AG04449 (cell line): ENCODE data around the gene GRID1.

Experiments
- CTCF ChIA-PET: fragments of 350-600 bp; formaldehyde crosslinking; extraction: SDS; loops from one replicate; lab custom pipeline; 2021; ENCODE audit warnings: antibody characterized with exemption; lab: Yijun Ruan, JAX
- POLR2A ChIA-PET: fragments of 400-600, 350-600 bp; formaldehyde crosslinking; extraction: SDS; loops from one replicate; lab custom pipeline; 2020; ENCODE audit warnings: antibody characterized with exemption, inconsistent platforms; lab: Yijun Ruan, JAX
- DNase-seq: peaks from one replicate; pipeline ENCODE4 v3.0.0-alpha.2; 2010; ENCODE audit warnings: low read depth, low spot score
- H3K4me3 ChIP-seq: 2 replicates; pipeline ENCODE4 v1.5.1; 2011; ENCODE audit warnings: low read depth, mild to moderate bottlenecking, control low read depth, low read length
- TF ChIP-seq, protein P1 (sequence below): IDR thresholded peaks from one replicate; pipeline ENCODE4 v1.5.1; 2011; ENCODE audit warnings: mild to moderate bottlenecking, moderate library complexity, low read length, control low read depth, inconsistent platforms; ENCODE audit not compliant: insufficient read depth; ENCODE audit errors: missing control alignments

GRID1 gene

DNA sequence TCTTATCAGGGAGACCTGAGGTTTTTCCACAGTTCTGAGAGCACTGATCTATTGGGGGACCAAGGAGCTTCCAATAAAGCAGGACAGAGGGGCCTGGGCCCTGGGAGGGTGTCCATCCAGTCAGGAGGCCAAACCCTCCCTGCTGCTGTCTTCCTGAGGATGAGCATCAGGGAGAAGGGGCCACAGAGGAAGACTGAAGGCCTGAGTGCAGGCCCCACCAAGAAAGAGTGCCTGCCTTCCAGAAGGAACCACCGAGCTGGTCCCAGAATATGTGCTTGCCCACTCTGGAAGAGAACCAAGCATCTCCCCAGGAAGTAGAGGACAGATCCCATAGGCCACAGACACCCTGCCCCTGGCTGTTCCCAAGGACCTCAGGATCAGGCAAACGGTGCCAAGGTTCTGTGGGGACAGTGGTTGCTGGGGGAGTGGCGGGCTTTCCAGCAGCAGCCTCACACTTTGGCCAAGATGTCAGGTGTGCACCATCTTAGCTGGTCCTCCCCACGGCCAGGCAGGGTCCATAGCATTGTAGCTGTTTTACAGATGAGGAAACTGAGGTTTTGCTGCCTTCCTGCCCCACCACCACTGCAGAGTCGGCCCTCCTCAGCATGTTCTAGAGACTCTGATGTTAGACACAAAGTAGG is 199.4 kb downstream of the GRID1 start:
- DNase-seq = no peak
- CTCF ChIA-PET = no interaction called here
- POLR2A ChIA-PET = no interaction called here

DNA sequence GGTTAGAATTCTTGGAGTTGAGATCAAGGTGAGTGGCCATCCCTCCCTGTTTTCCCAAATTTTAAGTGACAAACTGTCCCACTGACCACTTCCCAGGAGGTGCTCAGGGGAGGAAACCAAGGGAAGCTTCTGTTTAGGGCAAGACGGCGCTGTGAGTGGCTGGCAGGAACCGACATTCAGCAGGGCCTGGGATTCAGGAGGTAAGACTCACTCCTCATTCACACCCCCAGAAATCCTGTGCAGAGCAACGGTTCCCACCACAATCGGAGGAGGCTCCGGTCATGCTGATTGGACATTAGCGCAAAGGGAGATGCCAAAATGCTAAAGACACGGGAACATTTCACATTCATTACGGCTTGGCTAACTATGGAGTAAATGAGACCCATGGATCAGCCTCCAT is 200.9 kb downstream of the GRID1 start:
- CTCF ChIA-PET = no interaction called here
- TF ChIP-seq, protein P1, sequence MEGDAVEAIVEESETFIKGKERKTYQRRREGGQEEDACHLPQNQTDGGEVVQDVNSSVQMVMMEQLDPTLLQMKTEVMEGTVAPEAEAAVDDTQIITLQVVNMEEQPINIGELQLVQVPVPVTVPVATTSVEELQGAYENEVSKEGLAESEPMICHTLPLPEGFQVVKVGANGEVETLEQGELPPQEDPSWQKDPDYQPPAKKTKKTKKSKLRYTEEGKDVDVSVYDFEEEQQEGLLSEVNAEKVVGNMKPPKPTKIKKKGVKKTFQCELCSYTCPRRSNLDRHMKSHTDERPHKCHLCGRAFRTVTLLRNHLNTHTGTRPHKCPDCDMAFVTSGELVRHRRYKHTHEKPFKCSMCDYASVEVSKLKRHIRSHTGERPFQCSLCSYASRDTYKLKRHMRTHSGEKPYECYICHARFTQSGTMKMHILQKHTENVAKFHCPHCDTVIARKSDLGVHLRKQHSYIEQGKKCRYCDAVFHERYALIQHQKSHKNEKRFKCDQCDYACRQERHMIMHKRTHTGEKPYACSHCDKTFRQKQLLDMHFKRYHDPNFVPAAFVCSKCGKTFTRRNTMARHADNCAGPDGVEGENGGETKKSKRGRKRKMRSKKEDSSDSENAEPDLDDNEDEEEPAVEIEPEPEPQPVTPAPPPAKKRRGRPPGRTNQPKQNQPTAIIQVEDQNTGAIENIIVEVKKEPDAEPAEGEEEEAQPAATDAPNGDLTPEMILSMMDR = no peak
- no peak overlapping the region for H3K4me3 ChIP-seq
- POLR2A ChIA-PET = no interaction called here
- no peak for DNase-seq

More for the DNA sequence above, 199.4 kb downstream of the GRID1 start:
- no peak overlapping the region for H3K4me3 ChIP-seq
- TF ChIP-seq, protein P1 = no peak

DNA sequence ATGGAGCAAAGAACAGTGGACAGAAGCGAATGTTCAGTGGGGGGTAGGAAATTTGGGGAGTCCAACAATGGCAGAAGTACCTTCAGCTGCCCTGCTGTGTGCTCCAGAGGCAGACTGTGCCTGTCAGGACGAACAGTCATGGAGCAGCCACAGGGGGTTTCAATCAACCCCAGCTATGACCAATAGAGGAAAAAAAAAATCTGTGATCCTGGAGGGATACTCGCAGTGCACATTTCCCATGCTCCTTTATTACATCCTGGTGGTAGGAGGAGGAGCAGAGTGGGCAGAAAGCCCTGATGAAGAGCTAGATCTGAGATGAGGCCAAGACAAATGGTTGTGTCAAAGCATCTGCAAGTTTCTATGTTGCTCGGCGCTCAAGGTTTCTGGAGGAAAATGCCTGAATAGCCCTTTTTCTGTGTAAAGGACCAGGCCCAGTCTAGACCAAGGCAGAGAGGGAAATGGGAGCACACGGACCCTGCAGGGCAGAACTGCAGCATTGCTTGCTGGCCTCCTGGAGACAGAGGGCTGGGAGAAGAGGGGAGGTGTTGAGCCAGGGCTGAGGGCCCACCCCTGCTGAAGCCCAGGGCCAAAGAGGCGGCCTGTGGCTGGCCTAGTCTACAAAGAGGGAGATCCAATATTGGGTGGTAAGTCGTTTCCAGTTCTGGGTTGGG is 201.5 kb downstream of the GRID1 start:
- TF ChIP-seq, protein P1 = no peak
- ChIA-PET CTCF (no interaction called here), POLR2A (no interaction called here)
- no peak for DNase-seq
- H3K4me3 ChIP-seq = no peak overlapping the region

DNA sequence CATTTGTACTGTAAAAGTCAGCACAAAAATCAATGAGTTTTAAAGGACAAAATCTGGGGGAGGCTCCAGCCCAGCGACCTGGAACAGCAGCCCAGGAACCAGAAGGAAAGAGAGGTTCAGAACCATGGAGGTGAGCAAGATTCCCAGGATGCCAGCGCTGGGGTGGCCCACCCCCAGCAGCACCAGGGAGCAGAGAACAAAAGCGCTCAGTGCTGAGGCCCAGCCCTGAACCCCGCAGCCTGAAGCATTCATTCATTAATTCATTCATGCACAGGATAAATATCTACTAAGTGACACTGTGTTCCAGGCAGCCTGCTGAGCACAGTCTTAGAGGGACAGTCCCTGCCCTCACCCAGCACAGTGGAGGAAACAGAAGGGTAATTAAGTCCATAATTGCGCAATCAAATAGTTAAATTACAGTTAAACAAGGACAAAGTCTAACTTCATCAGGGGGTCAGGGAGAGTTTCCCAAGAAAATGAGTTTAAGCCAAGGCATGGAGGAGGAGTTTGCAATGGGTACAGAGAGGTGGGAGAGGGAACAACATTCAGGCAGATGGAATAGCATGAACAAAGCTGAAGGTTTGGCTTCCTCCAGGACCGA is 202.3 kb downstream of the GRID1 start:
- ChIA-PET CTCF (no interaction called here), POLR2A (no interaction called here)
- H3K4me3 ChIP-seq = no peak overlapping the region
- DNase-seq = no peak
- TF ChIP-seq, protein P1 = no peak

DNA sequence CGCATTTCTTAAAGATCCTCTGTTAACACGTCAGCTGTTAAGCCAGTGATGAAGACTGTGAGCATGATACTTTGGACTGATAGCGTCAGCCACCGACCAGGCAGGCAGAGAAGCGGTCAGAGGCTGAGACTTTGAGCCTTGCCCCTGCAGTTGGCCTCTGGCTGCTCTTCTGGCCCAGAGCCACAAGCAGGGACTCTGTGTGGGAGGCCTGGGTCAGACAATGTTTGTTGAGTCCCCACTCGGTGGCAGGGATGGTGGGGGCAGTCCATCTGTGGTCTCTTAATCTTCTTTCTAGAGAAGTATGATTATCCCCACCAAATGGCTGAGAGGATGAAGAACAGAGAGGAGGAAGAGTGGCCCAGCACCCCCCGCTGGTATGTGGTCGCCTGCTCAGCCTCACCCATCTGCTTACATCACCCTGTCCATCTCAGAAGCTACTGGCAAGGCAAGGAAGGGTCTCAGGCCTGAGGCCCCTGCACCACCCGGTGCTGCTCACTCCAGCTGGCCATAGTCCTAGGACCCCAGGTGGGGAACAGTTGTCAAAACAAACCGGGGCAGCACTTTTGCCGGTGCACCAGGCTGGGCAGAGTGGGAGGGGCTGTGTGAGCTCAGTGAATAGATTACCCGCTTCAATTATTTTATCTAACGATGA is 202.9 kb downstream of the GRID1 start:
- H3K4me3 ChIP-seq = no peak overlapping the region
- POLR2A ChIA-PET = no interaction called here
- no peak for DNase-seq
- CTCF ChIA-PET = no interaction called here
- TF ChIP-seq, protein P1 = no peak

DNA sequence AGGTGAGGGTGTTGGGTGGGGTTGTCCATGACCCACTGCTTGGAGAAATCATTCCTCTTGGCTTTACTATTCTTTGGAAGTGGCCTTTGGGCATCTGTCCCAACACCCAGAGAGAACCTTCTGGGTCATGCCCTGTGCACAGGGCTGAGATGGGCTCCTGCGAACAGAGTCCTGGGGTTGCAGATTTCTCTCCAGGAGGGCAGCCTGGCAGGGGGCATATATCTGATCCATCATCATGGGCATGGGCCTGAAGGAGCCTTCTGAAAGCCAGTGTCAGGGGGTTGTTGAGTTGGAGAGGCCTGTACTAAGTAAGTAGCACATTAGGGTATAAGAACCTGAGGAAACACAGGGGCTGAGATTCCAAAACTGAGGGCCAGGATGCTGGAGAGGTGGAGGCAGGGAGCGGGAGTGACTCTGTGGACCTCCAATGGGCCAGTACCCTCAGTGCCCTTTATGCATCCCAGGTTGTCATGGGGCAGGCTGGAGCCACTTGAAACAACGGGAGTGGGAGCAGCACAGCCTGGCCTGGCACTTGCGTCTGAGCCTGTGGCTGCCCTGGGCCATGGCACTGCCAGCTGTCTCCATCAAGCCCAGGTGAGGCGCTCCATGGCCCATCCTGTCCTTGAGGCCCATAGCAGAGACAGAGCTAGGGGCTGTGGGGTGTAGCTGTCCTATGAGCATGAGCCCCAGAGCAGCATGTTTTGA is 203.7 kb downstream of the GRID1 start:
- TF ChIP-seq, protein P1 = no peak
- ChIA-PET POLR2A (no interaction called here), CTCF (no interaction called here)
- H3K4me3 ChIP-seq = no peak overlapping the region
- DNase-seq = no peak
